Lower leg skin (tissue), 3 donors: ENCODE data around the gene TINAGL1.

Source experiments
- POLR2A ChIP-seq, 2 donors: fragments of 450-650 bp; IDR thresholded peaks; one replicate each; pipeline ENCODE4 v1.6.1; 2016 to 2017; ENCODE audit warnings: antibody characterized with exemption in 2 of 2, mild to moderate bottlenecking in 1 of 2, moderate library complexity in 1 of 2
- TF ChIP-seq, protein P1 (sequence below), 3 donors: fragments of 450-650 bp; IDR thresholded peaks; one replicate each; pipeline ENCODE4 v1.5.1; 2016; ENCODE audit warnings: antibody characterized with exemption in 3 of 3, mild to moderate bottlenecking in 3 of 3, moderate library complexity in 2 of 3

DNA sequence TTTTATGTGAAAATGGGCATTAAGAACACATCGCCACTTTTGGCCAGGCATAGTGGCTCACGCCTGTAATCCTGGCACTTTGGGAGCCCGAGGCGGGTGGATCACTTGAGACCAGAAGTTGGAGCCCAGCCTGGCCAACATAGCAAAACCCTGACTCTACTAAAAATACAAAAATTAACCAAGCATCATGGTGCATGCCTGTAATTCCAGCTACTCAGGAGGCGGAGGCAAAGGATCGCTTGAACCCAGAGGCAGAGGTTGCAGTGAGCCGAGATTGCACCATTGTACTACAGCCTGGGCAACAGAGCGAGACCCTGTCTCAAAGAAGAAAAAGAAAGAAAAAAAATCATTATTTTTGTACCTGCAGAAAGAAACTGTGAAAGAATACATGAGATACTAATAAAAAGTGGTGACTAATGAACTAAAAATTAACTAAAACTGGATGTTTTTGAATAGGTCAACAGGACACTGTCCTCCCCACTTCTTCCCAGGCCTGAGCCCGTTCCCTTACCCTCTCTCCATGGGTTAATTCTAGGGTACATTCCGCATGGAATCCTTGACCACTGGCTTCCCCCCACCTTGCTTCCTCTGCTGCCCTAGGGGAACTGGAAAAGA lies 8.3 kb upstream of the TINAGL1 start:
- TF ChIP-seq, protein P1, sequence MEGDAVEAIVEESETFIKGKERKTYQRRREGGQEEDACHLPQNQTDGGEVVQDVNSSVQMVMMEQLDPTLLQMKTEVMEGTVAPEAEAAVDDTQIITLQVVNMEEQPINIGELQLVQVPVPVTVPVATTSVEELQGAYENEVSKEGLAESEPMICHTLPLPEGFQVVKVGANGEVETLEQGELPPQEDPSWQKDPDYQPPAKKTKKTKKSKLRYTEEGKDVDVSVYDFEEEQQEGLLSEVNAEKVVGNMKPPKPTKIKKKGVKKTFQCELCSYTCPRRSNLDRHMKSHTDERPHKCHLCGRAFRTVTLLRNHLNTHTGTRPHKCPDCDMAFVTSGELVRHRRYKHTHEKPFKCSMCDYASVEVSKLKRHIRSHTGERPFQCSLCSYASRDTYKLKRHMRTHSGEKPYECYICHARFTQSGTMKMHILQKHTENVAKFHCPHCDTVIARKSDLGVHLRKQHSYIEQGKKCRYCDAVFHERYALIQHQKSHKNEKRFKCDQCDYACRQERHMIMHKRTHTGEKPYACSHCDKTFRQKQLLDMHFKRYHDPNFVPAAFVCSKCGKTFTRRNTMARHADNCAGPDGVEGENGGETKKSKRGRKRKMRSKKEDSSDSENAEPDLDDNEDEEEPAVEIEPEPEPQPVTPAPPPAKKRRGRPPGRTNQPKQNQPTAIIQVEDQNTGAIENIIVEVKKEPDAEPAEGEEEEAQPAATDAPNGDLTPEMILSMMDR (IDR thresholded peaks at IDR 0.05) = no peak
- TF ChIP-seq POLR2A (IDR thresholded peaks at IDR 0.05) = no peak
